Measurements from ENCODE around the gene NEK9. TPM values are rescaled to one million over a fixed set of nuclear protein-coding genes. Genes with fewer than 3 reads are reported as not detected.
"Not testable (repeated sequence)": the region's sequence is repeated elsewhere in the genome, so short reads cannot be mapped to it uniquely, and the experiment has no call there.

The NEK9 gene
- total RNA-seq, 2 donors from 2014 or later: 26.4 to 38.4 TPM

DNA sequence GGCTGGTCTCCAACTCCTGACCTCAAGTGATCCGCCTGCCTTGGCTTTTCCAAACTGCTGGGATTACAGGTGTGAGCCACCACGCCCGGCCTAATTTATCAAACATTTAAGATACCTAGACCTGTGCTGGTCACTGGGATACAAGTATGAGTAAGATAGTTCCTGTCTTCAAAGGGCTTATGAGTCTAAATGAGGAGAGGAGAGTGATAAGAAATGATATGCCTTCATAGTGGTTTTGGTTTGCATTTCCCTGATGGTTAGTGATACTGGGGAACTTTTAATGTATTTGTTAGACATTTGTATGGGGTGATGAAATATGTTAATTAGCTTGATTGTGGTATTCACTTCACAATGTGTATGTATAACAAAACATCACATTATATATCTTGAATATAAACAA, 28.3 kb upstream of the NEK9 start:
- Histone ChIP-seq H3K36me3 (replicated peaks in 1 of 2; ENCODE audit: insufficient read depth in 1 of 2, low read depth in 2 of 2) (no peaks in the 10 kb centered on the region), H3K9me3 (no peaks in the 10 kb centered on the region), H3K27me3 (no peaks in the 10 kb centered on the region), H3K4me1 (peaks cover 56% of the 10 kb centered on the region), H3K27ac (no peak overlapping the region), H3K4me3 (no peak overlapping the region)
- WGBS, 2 donors: 86 to 93% methylated on average over 3 of the region's 3 CpGs
- ATAC-seq (no peak), DNase-seq (no peak)
- intact Hi-C loops (cut with DNase I): no loop called here
- TF ChIP-seq, protein P1, sequence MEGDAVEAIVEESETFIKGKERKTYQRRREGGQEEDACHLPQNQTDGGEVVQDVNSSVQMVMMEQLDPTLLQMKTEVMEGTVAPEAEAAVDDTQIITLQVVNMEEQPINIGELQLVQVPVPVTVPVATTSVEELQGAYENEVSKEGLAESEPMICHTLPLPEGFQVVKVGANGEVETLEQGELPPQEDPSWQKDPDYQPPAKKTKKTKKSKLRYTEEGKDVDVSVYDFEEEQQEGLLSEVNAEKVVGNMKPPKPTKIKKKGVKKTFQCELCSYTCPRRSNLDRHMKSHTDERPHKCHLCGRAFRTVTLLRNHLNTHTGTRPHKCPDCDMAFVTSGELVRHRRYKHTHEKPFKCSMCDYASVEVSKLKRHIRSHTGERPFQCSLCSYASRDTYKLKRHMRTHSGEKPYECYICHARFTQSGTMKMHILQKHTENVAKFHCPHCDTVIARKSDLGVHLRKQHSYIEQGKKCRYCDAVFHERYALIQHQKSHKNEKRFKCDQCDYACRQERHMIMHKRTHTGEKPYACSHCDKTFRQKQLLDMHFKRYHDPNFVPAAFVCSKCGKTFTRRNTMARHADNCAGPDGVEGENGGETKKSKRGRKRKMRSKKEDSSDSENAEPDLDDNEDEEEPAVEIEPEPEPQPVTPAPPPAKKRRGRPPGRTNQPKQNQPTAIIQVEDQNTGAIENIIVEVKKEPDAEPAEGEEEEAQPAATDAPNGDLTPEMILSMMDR (IDR thresholded peaks at IDR 0.05): no peak
- TF ChIP-seq POLR2A (IDR thresholded peaks at IDR 0.05): no peak

DNA sequence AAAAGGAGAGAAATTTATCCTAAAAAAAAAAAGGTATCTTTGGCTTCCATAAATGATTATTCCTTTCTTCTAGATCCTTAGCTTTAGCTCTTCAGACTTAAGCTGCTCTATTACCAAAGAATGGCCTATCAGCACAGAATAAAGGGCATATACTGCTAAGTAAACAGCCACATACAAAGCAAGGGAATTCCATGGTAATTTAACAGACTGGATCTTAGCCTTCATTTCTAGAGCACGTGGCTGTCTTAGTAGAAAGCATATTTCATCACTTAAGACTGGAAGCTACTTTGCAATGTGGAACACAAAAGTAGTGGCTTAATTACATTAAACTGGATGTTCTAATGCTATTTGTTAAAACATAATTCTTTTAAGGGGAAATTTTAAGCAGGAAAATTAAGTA, 26.4 kb upstream of the NEK9 start:
- ATAC-seq (no peak), DNase-seq (no peak)
- Histone ChIP-seq H3K27ac (peak overlapping the region in 1 of 4 donors; percentile 18), H3K4me3 (no peak overlapping the region), H3K36me3 (replicated peaks in 1 of 2; ENCODE audit: insufficient read depth in 1 of 2, low read depth in 2 of 2) (no peaks in the 10 kb centered on the region), H3K9me3 (no peaks in the 10 kb centered on the region), H3K4me1 (peaks cover 58% of the 10 kb centered on the region), H3K27me3 (no peaks in the 10 kb centered on the region)
- TF ChIP-seq, protein P1 (IDR thresholded peaks at IDR 0.05): no peak
- no peak for TF ChIP-seq POLR2A (IDR thresholded peaks at IDR 0.05)
- 17 to 47% methylated on average over 1 of the region's 1 CpG for WGBS, 2 donors
- intact Hi-C loops (cut with DNase I): no loop called here

DNA sequence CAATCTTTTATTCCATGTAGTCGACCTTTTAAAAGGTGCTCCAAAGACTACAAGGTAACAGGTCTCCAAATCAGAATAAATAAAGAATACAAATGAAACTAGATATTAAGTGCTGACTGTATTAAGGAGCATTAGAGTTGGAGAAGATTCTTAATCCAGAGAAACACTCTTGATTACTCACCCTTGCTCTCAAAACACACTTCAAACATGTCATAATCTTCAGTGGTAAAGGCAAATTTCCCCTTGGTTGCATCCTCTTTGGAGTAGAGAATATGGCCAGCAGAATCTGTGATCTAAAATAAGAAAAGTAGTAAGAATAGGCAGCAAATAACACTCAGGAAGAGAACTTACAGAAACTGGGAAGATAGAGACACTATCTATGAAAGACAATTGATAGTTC, 25.0 kb upstream of the NEK9 start:
- peaks cover 56% of the 10 kb centered on the region for H3K4me1 ChIP-seq
- H3K4me3 ChIP-seq: no peak overlapping the region
- no peaks in the 10 kb centered on the region for H3K36me3 ChIP-seq (replicated peaks in 1 of 2; ENCODE audit: insufficient read depth in 1 of 2, low read depth in 2 of 2)
- no peak overlapping the region for H3K27ac ChIP-seq
- H3K9me3 ChIP-seq: no peaks in the 10 kb centered on the region
- intact Hi-C loops (cut with DNase I): no loop called here
- TF ChIP-seq, protein P1 (IDR thresholded peaks at IDR 0.05): no peak
- no peak for TF ChIP-seq POLR2A (IDR thresholded peaks at IDR 0.05)
- DNase-seq (no peak), ATAC-seq (no peak)
- no peaks in the 10 kb centered on the region for H3K27me3 ChIP-seq
- 44 to 63% methylated on average over 1 of the region's 1 CpG for WGBS, 2 donors

DNA sequence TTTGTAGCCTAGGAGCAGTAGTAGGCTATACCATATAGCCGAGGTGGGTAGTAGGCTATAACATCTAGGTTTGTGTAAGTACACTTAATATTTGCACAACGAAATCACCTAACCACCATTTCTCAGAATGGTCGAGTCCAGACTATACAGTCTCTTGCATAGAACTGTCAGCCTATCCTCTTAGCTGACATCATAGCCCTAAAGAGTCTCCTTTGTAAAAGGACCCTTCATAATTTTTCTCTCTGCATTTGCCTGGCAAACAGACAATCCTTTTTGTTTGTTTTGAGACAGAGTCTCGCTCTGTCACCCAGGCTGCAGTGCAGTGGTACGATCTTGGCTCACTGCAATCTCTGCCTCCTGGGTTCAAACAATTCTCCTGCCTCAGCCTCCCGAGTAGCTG, 23.8 kb upstream of the NEK9 start:
- Histone ChIP-seq H3K27ac (peak overlapping the region in 3 of 4 donors; percentile 21 to 94 (median 30)), H3K4me1 (peaks cover 65% of the 10 kb centered on the region)
- WGBS, 2 donors: 58 to 65% methylated on average over 6 of the region's 6 CpGs
- H3K27me3 ChIP-seq; ATAC-seq; DNase-seq; H3K36me3 ChIP-seq (replicated peaks in 1 of 2; ENCODE audit: insufficient read depth in 1 of 2, low read depth in 2 of 2); H3K9me3 ChIP-seq; intact Hi-C loops (cut with DNase I); H3K4me3 ChIP-seq: not testable (repeated sequence)

DNA sequence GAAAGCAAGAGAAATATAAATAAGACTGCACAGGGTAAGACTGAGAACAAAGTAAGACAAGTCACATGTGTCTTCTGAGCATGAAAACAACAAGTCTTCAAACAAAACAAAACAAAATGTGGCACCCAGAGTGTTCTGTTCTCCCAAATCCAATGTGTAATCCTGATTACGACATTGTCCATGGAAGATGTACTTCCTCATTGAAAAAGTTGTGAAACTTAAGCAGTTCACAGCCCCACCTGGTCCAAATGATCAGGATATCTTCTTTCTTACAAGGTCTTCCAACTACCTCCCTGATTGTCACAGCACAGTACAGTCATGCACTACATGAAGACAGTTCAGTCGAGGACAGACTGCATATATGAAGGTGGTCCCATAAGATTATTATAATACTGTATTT, 23.3 kb upstream of the NEK9 start:
- H3K27ac ChIP-seq: peak overlapping the region; percentile 26 to 94 (median 60)
- H3K4me1 ChIP-seq: peaks cover 70% of the 10 kb centered on the region
- H3K36me3 ChIP-seq (replicated peaks in 1 of 2; ENCODE audit: insufficient read depth in 1 of 2, low read depth in 2 of 2): no peaks in the 10 kb centered on the region
- no peak overlapping the region for H3K4me3 ChIP-seq
- H3K27me3 ChIP-seq: no peaks in the 10 kb centered on the region
- H3K9me3 ChIP-seq: no peaks in the 10 kb centered on the region
- 67 to 79% methylated on average over 2 of the region's 2 CpGs for WGBS, 2 donors
- no peak for ATAC-seq
- intact Hi-C loops (cut with DNase I): no loop called here
- TF ChIP-seq, protein P1 (IDR thresholded peaks at IDR 0.05): no peak
- TF ChIP-seq POLR2A (IDR thresholded peaks at IDR 0.05): no peak
- DNase-seq: no peak

All from body of pancreas (tissue), 4 donors.